ENCODE measurements around the gene PLXNB3.

Gene PLXNB3

GRCh38 chrX:153778684-153779101 lies 14.6 kb downstream of the PLXNB3 start:
- no peak for FAIRE-seq
- TF ChIP-seq POLR2A (IDR thresholded peaks at IDR 0.05; ENCODE audit: low read depth, low read length) (no peak), POU2F2 (IDR thresholded peaks at IDR 0.05; ENCODE audit: low read depth, low read length) (no peak), TAF1 (IDR thresholded peaks at IDR 0.05; ENCODE audit: low read depth, low read length) (no peak), SPI1 (IDR thresholded peaks at IDR 0.05; ENCODE audit: low read depth, low read length) (no peak), POLR2AphosphoS5 (IDR thresholded peaks at IDR 0.05; ENCODE audit: low read depth, low read length) (no peak)
- no peak for DNase-seq (ENCODE audit: insufficient read length, low spot score)

- TF ChIP-seq POU2F2 (IDR thresholded peaks at IDR 0.05; ENCODE audit: low read depth, low read length), result no peak
- TF ChIP-seq SPI1 (IDR thresholded peaks at IDR 0.05; ENCODE audit: low read depth, low read length), result no peak
- TF ChIP-seq PAX5 (IDR thresholded peaks at IDR 0.05; ENCODE audit: insufficient read depth, low read length, severe bottlenecking), result no peak
- no peak for TF ChIP-seq TAF1 (IDR thresholded peaks at IDR 0.05; ENCODE audit: low read depth, low read length)
- TF ChIP-seq POLR2A (IDR thresholded peaks at IDR 0.05; ENCODE audit: low read depth, low read length), result no peak
- TF ChIP-seq POLR2AphosphoS5 (IDR thresholded peaks at IDR 0.05; ENCODE audit: low read depth, low read length), result no peak
- no peak for FAIRE-seq
- no peak for DNase-seq (ENCODE audit: insufficient read length, low spot score)
Measured at GRCh38 chrX:153779891-153780677, 16.0 kb downstream of the PLXNB3 start.

- no peak for DNase-seq (ENCODE audit: insufficient read length, low spot score)
- FAIRE-seq, result no peak
- no peak for TF ChIP-seq SPI1 (IDR thresholded peaks at IDR 0.05; ENCODE audit: low read depth, low read length)
- TF ChIP-seq PAX5 (IDR thresholded peaks at IDR 0.05; ENCODE audit: insufficient read depth, low read length, severe bottlenecking), result no peak
- no peak for TF ChIP-seq POLR2AphosphoS5 (IDR thresholded peaks at IDR 0.05; ENCODE audit: low read depth, low read length)
- no peak for TF ChIP-seq POU2F2 (IDR thresholded peaks at IDR 0.05; ENCODE audit: low read depth, low read length)
- TF ChIP-seq TAF1 (IDR thresholded peaks at IDR 0.05; ENCODE audit: low read depth, low read length), result no peak
Measured at GRCh38 chrX:153780678-153781427, 16.8 kb downstream of the PLXNB3 start, which contains the start of gene SRPK3. Gene SRPK3, plus strand, starts transcription at chrX:153781041. Its CDS starts 46 bp downstream, at chrX:153781087.

- FAIRE-seq, result no peak
- TF ChIP-seq POU2F2 (IDR thresholded peaks at IDR 0.05; ENCODE audit: low read depth, low read length) (no peak), POLR2AphosphoS5 (IDR thresholded peaks at IDR 0.05; ENCODE audit: low read depth, low read length) (no peak), PAX5 (IDR thresholded peaks at IDR 0.05; ENCODE audit: insufficient read depth, low read length, severe bottlenecking) (no peak), SPI1 (IDR thresholded peaks at IDR 0.05; ENCODE audit: low read depth, low read length) (no peak), POLR2A (IDR thresholded peaks at IDR 0.05; ENCODE audit: low read depth, low read length) (no peak)
Measured at GRCh38 chrX:153781428-153782047, 17.5 kb downstream of the PLXNB3 start.

GRCh38 chrX:153782313-153782712 lies 18.3 kb downstream of the PLXNB3 start:
- FAIRE-seq (no peak), DNase-seq (ENCODE audit: insufficient read length, low spot score) (no peak)
- TF ChIP-seq POU2F2 (IDR thresholded peaks at IDR 0.05; ENCODE audit: low read depth, low read length) (no peak), PAX5 (IDR thresholded peaks at IDR 0.05; ENCODE audit: insufficient read depth, low read length, severe bottlenecking) (no peak), SPI1 (IDR thresholded peaks at IDR 0.05; ENCODE audit: low read depth, low read length) (no peak), POLR2A (IDR thresholded peaks at IDR 0.05; ENCODE audit: low read depth, low read length) (no peak), TAF1 (IDR thresholded peaks at IDR 0.05; ENCODE audit: low read depth, low read length) (no peak), POLR2AphosphoS5 (IDR thresholded peaks at IDR 0.05; ENCODE audit: low read depth, low read length) (no peak)

More at GRCh38 chrX:153781428-153782047, 17.5 kb downstream of the PLXNB3 start:
- DNase-seq (ENCODE audit: insufficient read length, low spot score), result no peak

GRCh38 chrX:153782871-153783270 lies 18.8 kb downstream of the PLXNB3 start:
- FAIRE-seq (peak; percentile 47), DNase-seq (ENCODE audit: insufficient read length, low spot score) (no peak)
- TF ChIP-seq POU2F2 (IDR thresholded peaks at IDR 0.05; ENCODE audit: low read depth, low read length) (no peak), POLR2AphosphoS5 (IDR thresholded peaks at IDR 0.05; ENCODE audit: low read depth, low read length) (no peak), TAF1 (IDR thresholded peaks at IDR 0.05; ENCODE audit: low read depth, low read length) (no peak), PAX5 (IDR thresholded peaks at IDR 0.05; ENCODE audit: insufficient read depth, low read length, severe bottlenecking) (no peak), POLR2A (IDR thresholded peaks at IDR 0.05; ENCODE audit: low read depth, low read length) (no peak), SPI1 (IDR thresholded peaks at IDR 0.05; ENCODE audit: low read depth, low read length) (no peak)

GRCh38 chrX:153783378-153784013 lies 19.4 kb downstream of the PLXNB3 start:
- DNase-seq (ENCODE audit: insufficient read length, low spot score) (no peak), FAIRE-seq (no peak)
- no peak for TF ChIP-seq POLR2AphosphoS5 (IDR thresholded peaks at IDR 0.05; ENCODE audit: low read depth, low read length)

- FAIRE-seq (no peak), DNase-seq (ENCODE audit: insufficient read length, low spot score) (no peak)
- TF ChIP-seq SPI1 (IDR thresholded peaks at IDR 0.05; ENCODE audit: low read depth, low read length) (no peak), POLR2AphosphoS5 (IDR thresholded peaks at IDR 0.05; ENCODE audit: low read depth, low read length) (no peak), TAF1 (IDR thresholded peaks at IDR 0.05; ENCODE audit: low read depth, low read length) (no peak), POU2F2 (IDR thresholded peaks at IDR 0.05; ENCODE audit: low read depth, low read length) (no peak), PAX5 (IDR thresholded peaks at IDR 0.05; ENCODE audit: insufficient read depth, low read length, severe bottlenecking) (no peak), POLR2A (IDR thresholded peaks at IDR 0.05; ENCODE audit: low read depth, low read length) (no peak)
Measured at GRCh38 chrX:153784325-153784967, 20.4 kb downstream of the PLXNB3 start.
